SH-SY5Y (cell line): ENCODE data around the gene ERFE.

Source experiments
- GATA2 ChIP-seq: IDR thresholded peaks from 2 replicates; pipeline ENCODE4 v1.6.1; 2011; ENCODE audit warnings: mild to moderate bottlenecking, low read depth, low read length
- GATA3 ChIP-seq: IDR thresholded peaks from 2 replicates; pipeline ENCODE4 v1.6.1; 2011; ENCODE audit warnings: low read depth, mild to moderate bottlenecking, low read length, moderate library complexity

DNA sequence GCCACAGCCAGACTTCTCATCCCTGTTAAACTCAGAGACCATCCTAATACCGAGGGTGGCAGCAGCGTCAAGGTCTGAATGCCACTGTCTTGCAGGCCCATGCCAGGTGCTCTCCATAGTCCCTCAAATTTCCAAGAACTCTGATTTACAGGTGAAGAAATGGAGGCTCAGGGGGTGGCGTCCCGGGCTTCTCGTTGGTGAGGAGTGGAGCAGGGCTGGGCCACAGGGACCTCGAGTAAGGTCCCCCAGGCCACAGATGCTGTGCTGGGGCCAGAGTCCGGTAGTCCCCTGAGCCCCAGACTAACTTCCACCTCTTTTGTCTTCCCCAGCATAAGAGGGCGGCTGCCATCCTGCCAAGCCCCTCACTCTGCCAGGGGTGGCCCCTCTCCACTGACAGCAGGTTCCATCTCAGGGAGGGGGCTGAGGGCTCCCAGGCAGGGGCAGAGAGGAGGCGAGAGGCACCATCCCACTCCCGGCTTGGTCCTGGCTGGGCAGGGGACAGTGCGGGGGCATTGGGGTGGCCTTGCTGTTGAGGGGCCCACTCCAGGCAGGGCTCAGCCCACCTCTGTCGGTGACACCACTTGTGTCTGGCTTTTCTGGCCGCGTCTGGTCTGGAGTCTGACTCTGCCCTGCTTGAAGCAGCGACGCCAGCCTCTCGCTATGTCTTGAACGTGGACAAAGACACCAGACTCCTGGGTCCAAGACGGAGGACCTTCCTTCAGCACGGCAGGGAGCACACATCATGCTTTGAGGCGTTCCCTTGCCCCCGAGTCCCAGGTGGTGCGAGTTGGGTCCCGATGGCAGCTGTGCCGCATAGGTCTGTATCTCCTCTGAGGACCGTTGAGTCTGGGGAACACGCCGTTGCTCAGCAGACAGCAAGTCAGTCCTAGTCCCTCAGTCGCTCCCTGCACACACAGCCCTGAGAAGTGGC, 36.2 kb upstream of the ERFE start:
- TF ChIP-seq GATA2 (no peak), GATA3 (no peak)
